Panc1 (cell line): ENCODE measurements around the gene BLM.

ENCODE experiments used
- POLR2AphosphoS5 ChIP-seq: IDR thresholded peaks from 2 replicates; pipeline ENCODE4 v1.6.1; 2012; ENCODE audit warnings: mild to moderate bottlenecking, low read depth, low read length, moderate library complexity
- TCF7L2 ChIP-seq: IDR thresholded peaks from 2 replicates; pipeline ENCODE4 v1.6.1; 2011; ENCODE audit warnings: mild to moderate bottlenecking, low read depth, low read length, inconsistent platforms
- TF ChIP-seq, protein P1 (sequence below): fragments of 450-650 bp; IDR thresholded peaks from 2 replicates; pipeline ENCODE4 v1.5.1; 2017; ENCODE audit warnings: mild to moderate bottlenecking
- TF ChIP-seq, protein P2 (sequence below), 2 experiments: IDR thresholded peaks; 2 replicates each; pipeline ENCODE4 v1.6.1; 2011 to 2012; ENCODE audit warnings: low read depth in 2 of 2, control low read depth in 1 of 2, low read length in 1 of 2, mild to moderate bottlenecking in 1 of 2, moderate library complexity in 1 of 2; ENCODE audit not compliant: insufficient read depth in 1 of 2

DNA sequence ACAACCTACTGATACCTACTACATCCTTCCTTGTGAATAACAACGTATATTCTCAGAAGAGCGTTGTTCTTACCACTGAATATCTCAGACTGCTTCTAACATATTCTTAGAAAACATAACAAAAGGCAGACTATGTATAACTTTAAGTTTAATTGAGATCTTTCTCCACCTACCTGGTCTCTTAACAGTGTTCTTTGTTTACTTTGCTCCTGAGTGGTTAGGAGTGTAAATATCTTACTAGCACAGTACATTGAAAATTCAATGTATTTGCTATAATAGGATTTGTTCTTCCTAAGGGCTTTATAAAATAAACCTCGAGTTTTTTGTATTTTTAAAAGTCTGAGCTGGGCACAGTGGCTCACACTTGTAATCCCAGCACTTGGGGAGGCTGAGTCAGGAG is 7.9 kb upstream of the BLM start:
- TF ChIP-seq TCF7L2 (no peak), POLR2AphosphoS5 (no peak)
- TF ChIP-seq, protein P1, sequence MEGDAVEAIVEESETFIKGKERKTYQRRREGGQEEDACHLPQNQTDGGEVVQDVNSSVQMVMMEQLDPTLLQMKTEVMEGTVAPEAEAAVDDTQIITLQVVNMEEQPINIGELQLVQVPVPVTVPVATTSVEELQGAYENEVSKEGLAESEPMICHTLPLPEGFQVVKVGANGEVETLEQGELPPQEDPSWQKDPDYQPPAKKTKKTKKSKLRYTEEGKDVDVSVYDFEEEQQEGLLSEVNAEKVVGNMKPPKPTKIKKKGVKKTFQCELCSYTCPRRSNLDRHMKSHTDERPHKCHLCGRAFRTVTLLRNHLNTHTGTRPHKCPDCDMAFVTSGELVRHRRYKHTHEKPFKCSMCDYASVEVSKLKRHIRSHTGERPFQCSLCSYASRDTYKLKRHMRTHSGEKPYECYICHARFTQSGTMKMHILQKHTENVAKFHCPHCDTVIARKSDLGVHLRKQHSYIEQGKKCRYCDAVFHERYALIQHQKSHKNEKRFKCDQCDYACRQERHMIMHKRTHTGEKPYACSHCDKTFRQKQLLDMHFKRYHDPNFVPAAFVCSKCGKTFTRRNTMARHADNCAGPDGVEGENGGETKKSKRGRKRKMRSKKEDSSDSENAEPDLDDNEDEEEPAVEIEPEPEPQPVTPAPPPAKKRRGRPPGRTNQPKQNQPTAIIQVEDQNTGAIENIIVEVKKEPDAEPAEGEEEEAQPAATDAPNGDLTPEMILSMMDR = no peak
- TF ChIP-seq, protein P2, sequence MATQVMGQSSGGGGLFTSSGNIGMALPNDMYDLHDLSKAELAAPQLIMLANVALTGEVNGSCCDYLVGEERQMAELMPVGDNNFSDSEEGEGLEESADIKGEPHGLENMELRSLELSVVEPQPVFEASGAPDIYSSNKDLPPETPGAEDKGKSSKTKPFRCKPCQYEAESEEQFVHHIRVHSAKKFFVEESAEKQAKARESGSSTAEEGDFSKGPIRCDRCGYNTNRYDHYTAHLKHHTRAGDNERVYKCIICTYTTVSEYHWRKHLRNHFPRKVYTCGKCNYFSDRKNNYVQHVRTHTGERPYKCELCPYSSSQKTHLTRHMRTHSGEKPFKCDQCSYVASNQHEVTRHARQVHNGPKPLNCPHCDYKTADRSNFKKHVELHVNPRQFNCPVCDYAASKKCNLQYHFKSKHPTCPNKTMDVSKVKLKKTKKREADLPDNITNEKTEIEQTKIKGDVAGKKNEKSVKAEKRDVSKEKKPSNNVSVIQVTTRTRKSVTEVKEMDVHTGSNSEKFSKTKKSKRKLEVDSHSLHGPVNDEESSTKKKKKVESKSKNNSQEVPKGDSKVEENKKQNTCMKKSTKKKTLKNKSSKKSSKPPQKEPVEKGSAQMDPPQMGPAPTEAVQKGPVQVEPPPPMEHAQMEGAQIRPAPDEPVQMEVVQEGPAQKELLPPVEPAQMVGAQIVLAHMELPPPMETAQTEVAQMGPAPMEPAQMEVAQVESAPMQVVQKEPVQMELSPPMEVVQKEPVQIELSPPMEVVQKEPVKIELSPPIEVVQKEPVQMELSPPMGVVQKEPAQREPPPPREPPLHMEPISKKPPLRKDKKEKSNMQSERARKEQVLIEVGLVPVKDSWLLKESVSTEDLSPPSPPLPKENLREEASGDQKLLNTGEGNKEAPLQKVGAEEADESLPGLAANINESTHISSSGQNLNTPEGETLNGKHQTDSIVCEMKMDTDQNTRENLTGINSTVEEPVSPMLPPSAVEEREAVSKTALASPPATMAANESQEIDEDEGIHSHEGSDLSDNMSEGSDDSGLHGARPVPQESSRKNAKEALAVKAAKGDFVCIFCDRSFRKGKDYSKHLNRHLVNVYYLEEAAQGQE (IDR thresholded peaks at IDR 0.05; ENCODE audit: insufficient read depth in 1 of 2, low read depth in 2 of 2, low read length in 1 of 2) = no peak
